ENCODE data around the gene RALY.

Gene RALY

DNA sequence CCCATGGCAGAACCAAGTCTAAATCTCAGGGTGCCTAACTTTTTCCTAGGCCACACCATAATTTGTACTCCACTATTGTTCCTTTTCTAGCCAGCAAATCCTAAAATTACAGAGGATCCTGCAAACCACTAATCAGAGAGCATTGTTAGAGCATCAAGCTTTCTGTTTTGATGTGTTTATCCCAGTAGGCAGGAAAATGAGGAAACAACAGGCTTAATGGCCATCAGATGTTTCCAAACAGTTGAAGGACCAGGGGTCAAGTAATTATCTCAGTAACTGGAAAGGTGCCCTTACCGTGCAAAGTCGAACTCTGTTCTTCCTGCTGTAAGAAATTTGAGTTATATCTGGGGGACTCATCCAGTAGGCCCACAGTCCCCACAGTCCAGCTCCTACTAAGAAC lies 58.7 kb downstream of the RALY start:
- no peak for DNase-seq

DNA sequence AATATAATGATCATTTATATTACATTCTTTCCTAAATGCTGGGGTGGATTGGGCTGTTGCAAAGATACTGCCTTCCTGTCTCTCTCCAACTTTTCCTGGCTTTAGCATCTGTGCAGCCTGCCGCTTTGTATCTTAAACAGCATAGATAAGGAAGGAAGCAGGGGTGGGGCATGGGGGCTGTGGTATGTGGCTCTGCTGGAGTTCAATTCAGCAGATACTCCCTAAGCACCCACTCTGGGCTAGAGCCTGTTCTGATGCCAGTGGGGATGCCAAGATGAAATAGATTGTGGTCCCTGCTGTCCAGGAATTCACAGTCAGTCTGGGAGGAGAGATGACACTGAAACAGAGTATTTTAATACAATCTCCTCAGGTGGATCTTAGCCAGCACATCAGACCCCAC lies 61.6 kb downstream of the RALY start:
- DNase-seq = no peak

- DNase-seq = peak; percentile 38
Observed at GRCh38 chr20:34058831-34059230, 65.1 kb downstream of the RALY start.

DNA sequence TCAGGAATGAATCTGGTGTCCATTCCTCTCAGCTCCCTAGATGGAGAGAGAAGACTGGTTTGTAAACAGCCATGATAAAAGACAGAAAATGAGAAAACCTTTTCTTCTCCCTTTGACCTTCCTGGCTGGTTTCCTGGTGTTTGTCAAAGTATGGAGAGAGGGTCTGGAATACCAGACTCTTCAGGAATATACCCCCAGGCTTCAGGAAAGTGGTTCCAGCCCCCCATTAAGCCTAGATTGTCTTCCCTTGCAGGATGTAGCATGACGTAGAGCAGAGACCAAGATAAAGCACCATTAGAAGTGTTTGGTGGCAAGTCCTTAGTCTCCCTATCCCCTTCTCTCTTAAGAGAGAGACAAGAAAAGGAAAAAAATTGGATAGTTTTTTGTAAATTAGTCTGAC lies 67.3 kb downstream of the RALY start:
- DNase-seq = no peak

DNA sequence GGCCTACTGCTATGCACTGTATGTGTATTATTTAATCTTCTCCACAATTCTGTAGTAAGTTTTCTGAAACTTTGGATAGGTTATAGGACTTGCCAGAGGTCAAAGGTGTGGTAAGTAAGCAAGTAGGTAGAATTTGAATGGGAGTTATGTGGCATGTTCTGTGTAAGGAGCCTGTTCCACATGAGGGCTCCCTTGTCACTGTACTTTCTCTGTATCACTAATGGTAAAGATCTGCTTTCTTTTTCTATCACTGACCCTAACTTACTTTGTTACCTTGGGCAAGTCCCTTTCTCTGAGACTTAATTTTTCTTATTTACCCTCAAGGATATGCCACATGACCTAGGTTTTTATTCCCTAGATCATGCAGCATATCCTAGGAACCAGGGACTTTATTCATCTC lies 68.0 kb downstream of the RALY start:
- DNase-seq = no peak

DNA sequence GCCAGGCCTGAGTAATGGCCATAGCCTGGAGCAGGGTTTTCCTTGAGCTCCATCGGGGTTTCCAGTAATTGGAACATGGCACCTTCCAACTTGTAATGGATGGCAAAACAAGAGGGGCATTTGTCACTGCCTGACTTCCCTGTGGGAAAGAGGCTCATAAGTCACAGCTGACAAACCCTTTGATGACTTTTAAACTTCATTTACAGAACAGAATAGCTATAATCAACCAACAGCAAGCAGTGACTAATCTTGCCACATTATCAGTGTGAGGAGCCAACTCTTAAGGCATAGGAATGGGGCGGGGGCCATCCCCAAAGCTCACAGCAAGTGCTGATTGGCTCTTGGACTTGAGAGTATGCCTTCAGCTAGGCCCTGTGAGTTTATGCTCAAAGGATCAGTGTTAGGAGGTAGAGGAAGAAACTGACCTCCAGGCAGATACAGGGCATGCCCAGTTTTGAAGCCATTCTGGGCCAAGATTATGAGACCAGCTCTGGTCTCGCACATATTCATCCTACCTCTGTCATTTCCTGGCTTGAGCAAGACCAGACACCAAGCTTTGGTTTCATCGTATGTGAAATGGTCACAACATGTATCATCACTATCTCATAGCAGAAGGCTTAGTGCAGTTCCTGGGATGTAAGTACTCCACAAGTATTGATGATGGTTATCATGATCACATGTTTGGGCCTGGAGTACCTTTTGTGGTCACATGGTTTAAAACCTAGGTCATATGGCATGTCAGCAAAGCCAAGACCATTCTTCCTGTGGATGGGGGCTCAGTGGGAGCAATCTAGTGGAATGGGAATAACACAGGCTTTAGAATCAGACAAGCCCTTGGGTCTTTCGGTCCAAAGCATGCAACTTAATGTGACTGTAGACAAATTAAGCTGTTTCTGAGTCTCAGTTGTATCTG lies 69.1 kb downstream of the RALY start:
- DNase-seq = no peak

GRCh38 chr20:34064286-34064685 lies 70.6 kb downstream of the RALY start:
- no peak for DNase-seq

DNA sequence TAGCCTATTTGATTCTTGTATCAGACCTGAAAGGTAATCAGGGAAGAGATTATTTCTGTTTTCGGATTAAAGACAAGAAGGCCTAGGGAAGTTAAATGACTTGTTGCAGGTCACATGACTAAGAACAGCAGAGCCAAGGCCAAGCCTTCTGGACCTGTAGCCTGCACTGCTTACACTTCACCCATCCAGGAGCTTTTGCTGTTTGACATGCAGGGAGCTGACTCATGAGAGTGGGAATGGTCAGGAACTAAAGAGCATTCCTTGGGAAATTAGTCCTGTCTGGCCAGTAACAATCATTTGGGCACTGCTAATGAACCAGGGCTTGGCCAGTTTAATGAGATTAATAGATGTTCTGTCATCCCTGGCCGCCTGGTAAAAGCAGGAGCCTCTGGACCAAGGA lies 71.5 kb downstream of the RALY start:
- no peak for DNase-seq

- no peak for DNase-seq
Observed at GRCh38 chr20:34066476-34067090, 72.9 kb downstream of the RALY start.

DNA sequence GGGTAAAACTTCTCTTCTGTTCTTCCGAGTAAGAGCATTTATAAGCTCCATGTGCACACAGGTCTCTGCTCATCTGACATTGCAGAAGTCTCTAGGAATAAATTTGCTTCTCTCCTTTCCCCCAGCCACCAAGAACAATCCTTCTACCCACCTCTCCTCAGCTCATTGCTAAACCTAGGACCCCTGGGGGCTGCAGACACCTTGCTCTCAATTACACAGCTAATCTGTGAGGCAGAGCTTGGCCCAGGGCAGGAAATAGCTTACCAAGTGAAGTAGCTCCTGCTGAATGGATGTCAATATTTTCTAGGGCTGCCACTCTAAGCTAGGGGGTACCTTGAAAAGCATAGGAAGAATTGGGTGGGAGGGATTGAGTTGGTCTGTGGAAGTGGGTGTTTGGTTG lies 74.3 kb downstream of the RALY start:
- DNase-seq = no peak

GRCh38 chr20:34069341-34070078 lies 75.8 kb downstream of the RALY start:
- DNase-seq = peak; percentile 52

DNA sequence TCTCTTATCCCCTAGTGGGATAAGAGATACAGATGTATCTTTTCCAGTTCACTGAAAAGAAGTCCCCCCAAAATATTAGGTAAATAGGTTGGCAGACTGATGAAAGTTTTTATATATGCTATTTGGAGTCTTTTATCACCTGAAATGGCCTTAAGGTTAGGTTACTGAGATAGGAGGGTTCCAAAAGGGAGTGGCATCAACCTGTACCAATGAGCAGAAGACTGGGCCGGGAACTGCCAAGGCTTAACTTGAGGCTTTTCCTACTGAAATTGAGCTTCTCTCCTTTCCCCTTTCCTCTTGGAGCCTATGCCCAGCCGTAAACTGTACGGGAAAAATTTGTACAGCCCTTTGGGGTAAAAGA lies 76.3 kb downstream of the RALY start:
- no peak for DNase-seq

- DNase-seq = no peak
Observed at GRCh38 chr20:34070859-34071258, 77.1 kb downstream of the RALY start.

DNA sequence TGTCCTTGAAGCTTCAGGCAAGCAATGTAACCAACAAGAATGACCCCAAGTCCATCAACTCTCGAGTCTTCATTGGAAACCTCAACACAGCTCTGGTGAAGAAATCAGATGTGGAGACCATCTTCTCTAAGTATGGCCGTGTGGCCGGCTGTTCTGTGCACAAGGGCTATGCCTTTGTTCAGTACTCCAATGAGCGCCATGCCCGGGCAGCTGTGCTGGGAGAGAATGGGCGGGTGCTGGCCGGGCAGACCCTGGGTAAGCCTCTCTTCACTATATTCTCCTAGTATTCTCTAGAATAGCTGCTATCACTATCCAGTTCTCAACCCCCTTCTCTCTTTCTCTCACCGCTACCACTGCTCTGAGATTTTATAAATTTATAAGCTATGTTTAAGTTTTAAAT lies 78.4 kb downstream of the RALY start:
- no peak for DNase-seq

- DNase-seq = no peak
Observed at GRCh38 chr20:34072778-34073177, 79.1 kb downstream of the RALY start.

GRCh38 chr20:34074101-34074760 lies 80.5 kb downstream of the RALY start:
- no peak for DNase-seq

GRCh38 chr20:34075647-34076046 lies 81.9 kb downstream of the RALY start:
- DNase-seq = no peak

DNA sequence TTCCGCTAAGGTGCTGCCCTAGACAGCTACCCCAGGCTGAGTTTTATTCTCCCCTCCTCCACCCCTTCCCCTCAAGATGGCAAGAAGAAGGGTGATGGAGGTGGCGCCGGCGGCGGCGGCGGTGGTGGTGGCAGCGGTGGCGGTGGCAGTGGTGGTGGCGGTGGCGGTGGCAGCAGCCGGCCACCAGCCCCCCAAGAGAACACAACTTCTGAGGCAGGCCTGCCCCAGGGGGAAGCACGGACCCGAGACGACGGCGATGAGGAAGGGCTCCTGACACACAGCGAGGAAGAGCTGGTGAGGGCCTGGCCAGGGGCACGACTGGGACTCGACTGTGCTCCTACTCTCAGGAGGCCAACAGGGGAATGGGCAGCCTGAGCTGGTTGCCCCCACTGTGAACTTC lies 83.2 kb downstream of the RALY start:
- DNase-seq = no peak

DNA sequence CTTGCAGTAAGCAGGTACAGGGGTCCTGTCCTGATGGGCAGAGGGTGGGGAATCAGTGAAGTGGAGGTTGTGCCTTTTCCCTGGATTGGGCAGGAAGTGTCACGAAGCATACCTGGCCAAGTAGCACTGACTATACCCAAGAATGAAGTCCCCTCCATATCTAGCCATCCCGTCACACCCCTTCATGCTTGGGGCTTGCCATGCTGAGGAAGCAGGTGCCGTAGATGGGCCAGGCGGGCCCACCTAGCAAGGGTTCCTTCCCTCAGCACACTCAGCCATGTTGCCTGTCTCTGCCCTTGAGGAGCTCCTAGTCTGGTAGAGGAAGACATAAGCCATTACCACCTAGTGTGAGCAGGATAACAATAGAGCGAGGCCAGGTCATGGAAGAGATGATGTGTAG lies 84.8 kb downstream of the RALY start:
- no peak for DNase-seq

DNA sequence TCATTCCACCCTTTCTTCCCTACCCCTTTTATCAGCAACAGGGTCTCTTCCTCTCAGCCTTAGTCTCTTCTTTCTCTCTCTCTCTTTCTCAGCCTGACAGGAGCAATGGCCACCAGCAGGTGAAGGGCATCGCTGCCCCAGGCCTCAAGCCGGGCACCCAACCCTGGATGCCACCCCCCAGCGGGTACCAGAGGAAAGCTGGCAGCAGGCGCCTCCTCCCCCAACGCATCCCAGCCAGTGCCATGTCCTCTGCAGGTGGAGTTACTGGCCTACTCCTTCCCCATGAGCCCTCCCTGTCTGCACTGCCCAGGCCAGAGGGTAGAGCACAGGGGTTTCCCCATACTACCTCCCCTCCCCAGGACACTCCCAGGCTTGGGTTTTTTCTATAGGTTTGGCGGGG lies 86.1 kb downstream of the RALY start:
- DNase-seq = no peak

DNA sequence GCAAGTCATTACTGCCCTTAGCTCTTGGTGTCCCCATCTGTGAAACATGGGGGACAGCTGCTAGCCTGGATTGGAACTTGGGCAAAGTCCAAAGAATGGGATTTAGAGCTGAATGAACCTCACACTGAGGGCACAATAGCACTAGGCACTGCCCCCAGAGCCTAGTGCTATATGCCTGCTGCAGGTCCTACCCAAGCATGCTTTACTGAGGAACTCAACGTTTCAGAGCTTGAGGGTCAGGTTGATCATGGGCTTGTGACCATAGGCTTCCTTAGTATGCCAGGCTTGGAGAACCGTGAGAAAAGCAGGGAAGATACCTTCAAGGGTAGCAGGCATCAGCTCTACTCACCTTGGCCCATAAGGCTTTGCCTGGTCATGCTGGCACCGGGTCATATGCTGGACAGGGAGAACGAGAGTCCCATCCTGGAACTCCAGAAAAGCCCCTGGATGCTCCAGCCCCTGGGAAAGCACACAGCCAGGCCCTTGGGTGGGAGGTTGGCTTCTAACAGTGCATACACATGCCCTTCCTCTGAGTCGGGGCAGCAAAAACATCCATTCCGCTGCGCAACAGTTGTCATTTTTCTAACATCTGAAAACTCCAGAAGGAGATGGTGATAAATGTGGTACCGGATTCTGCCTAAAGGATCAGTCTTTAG lies 88.6 kb downstream of the RALY start:
- no peak for DNase-seq

DNA sequence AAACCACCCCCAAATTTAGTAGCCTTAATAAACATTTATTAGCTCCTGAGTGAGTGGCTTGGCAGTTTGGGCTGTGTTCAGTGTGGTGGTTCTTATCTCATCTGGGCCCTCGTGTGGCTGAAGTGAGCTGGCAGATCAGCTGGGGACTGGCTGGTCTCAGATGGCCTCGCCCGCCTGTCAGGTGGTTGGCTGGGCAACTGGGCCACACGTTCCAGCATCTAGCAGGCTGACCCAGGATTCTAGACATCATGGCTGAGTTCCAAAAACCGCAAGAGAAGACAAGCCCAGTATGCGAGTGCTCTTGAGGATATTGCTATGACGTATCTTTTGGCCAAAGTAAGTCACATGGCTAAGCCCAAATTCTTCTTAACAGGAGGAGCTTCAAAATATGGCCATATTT lies 89.4 kb downstream of the RALY start:
- DNase-seq = no peak

GRCh38 chr20:34083781-34084180 lies 90.1 kb downstream of the RALY start:
- no peak for DNase-seq
